WTC11 (cell line): ENCODE measurements around the gene PHC2. TPM values are rescaled to one million over a fixed set of nuclear protein-coding genes. Genes with fewer than 3 reads are reported as not detected.

Experiments
- ATAC-seq: fragments of 200-7000 bp; cut with Tn5 transposase; 2 replicates; pipeline ENCODE4 v1.10.0; 2021; ENCODE audit warnings: mild to moderate bottlenecking, moderate library complexity
- CTCF ChIA-PET: fragments of 300-600 bp; sonication (Branson Sonifier 250); formaldehyde crosslinking; loops from one replicate; lab custom pipeline; 2021; ENCODE audit warnings: antibody characterized with exemption; lab: Charles Lee
- POLR2A ChIA-PET: fragments of 350-600 bp; sonication (Branson Sonifier 250); formaldehyde crosslinking; loops from one replicate; lab custom pipeline; 2021; ENCODE audit warnings: antibody characterized with exemption; lab: Charles Lee
- DNase-seq: peaks from one replicate; pipeline ENCODE4 v3.0.0; 2021; ENCODE audit warnings: low spot score
- H3K27ac Mint-ChIP-seq: 2 replicates; pipeline ENCODE4 v1.8.0; 2021; ENCODE audit warnings: mixed read lengths
- H3K27me3 Mint-ChIP-seq: 2 replicates; pipeline ENCODE4 v1.8.0; 2021; ENCODE audit warnings: low read depth, mild to moderate bottlenecking, moderate library complexity, mixed read lengths
- H3K36me3 Mint-ChIP-seq: 2 replicates; pipeline ENCODE4 v1.8.0; 2021; ENCODE audit warnings: mixed read lengths
- H3K4me1 Mint-ChIP-seq: 2 replicates; pipeline ENCODE4 v1.8.0; 2022; ENCODE audit warnings: mixed read lengths
- H3K4me3 Mint-ChIP-seq: 2 replicates; pipeline ENCODE4 v1.8.0; 2021; ENCODE audit warnings: mild to moderate bottlenecking, moderate library complexity, mixed read lengths
- H3K9me3 Mint-ChIP-seq: 2 replicates; pipeline ENCODE4 v1.8.0; 2021; ENCODE audit warnings: mixed read lengths
- ARID4B ChIP-seq: sonication (generic); formaldehyde crosslinking; IDR thresholded peaks from 2 replicates; pipeline ENCODE4 v1.8.0; 2023; ENCODE audit warnings: missing genetic modification reagents, mild to moderate bottlenecking, borderline replicate concordance
- ATF1 ChIP-seq: sonication (generic); formaldehyde crosslinking; IDR thresholded peaks from 2 replicates; pipeline ENCODE4 v1.8.1; 2023; ENCODE audit warnings: mild to moderate bottlenecking, moderate library complexity, missing genetic modification reagents
- ATF3 ChIP-seq: sonication (generic); formaldehyde crosslinking; conservative IDR thresholded peaks from 2 replicates; pipeline ENCODE4 v1.8.1; 2022; ENCODE audit warnings: mild to moderate bottlenecking, missing genetic modification reagents
- CREM ChIP-seq: sonication (generic); formaldehyde crosslinking; IDR thresholded peaks from 2 replicates; pipeline ENCODE4 v1.8.1; 2022; ENCODE audit warnings: mild to moderate bottlenecking, missing genetic modification reagents, moderate library complexity
- E2F1 ChIP-seq: sonication (generic); formaldehyde crosslinking; IDR thresholded peaks from 2 replicates; pipeline ENCODE4 v1.8.0; 2022; ENCODE audit warnings: mild to moderate bottlenecking, missing genetic modification reagents
- E2F4 ChIP-seq: sonication (generic); formaldehyde crosslinking; IDR thresholded peaks from 2 replicates; pipeline ENCODE4 v1.8.1; 2022; ENCODE audit warnings: low read depth, mild to moderate bottlenecking, moderate library complexity, missing genetic modification reagents, borderline replicate concordance
- ELF4 ChIP-seq: sonication (generic); formaldehyde crosslinking; IDR thresholded peaks from 2 replicates; pipeline ENCODE4 v1.8.1; 2022; ENCODE audit warnings: low read depth, mild to moderate bottlenecking, moderate library complexity, missing genetic modification reagents
- JAZF1 ChIP-seq: fragments of 250-450 bp; sonication (Bioruptor Pico); IDR thresholded peaks from 2 replicates; pipeline ENCODE4 v1.9.0; 2021; ENCODE audit warnings: moderate library complexity, mild to moderate bottlenecking, inconsistent platforms
- JUN ChIP-seq: sonication (generic); formaldehyde crosslinking; IDR thresholded peaks from 2 replicates; pipeline ENCODE4 v1.8.0; 2023; ENCODE audit warnings: mild to moderate bottlenecking, missing genetic modification reagents
- NR3C1 ChIP-seq: sonication (generic); formaldehyde crosslinking; conservative IDR thresholded peaks from 2 replicates; pipeline ENCODE4 v1.8.1; 2023; ENCODE audit warnings: low read depth, mild to moderate bottlenecking, missing genetic modification reagents
- PRDM15 ChIP-seq: sonication (generic); formaldehyde crosslinking; IDR thresholded peaks from 2 replicates; pipeline ENCODE4 v1.8.0; 2022; ENCODE audit warnings: missing genetic modification reagents
- PRRX2 ChIP-seq: fragments of 250-450 bp; sonication (Bioruptor Pico); IDR thresholded peaks from 2 replicates; pipeline ENCODE4 v1.8.0; 2021; ENCODE audit warnings: mild to moderate bottlenecking
- SMAD3 ChIP-seq: sonication (generic); formaldehyde crosslinking; IDR thresholded peaks from 2 replicates; pipeline ENCODE4 v1.8.0; 2022; ENCODE audit warnings: missing genetic modification reagents, mild to moderate bottlenecking, borderline replicate concordance
- SOX15 ChIP-seq: fragments of 250-450 bp; sonication (Bioruptor Pico); IDR thresholded peaks from 2 replicates; pipeline ENCODE4 v1.9.0; 2021; ENCODE audit warnings: mild to moderate bottlenecking
- TP53 ChIP-seq: sonication (generic); formaldehyde crosslinking; IDR thresholded peaks from 2 replicates; pipeline ENCODE4 v1.8.1; 2023; ENCODE audit warnings: mild to moderate bottlenecking, missing genetic modification reagents
- ZNF281 ChIP-seq: sonication (generic); formaldehyde crosslinking; IDR thresholded peaks from 2 replicates; pipeline ENCODE4 v1.8.0; 2023; ENCODE audit warnings: mild to moderate bottlenecking, missing genetic modification reagents
- ZNF396 ChIP-seq: fragments of 250-450 bp; sonication (Bioruptor Pico); IDR thresholded peaks from 2 replicates; pipeline ENCODE4 v1.8.0; 2021; ENCODE audit warnings: mild to moderate bottlenecking, moderate library complexity, borderline replicate concordance
- ZNF512 ChIP-seq: sonication (generic); formaldehyde crosslinking; IDR thresholded peaks from 2 replicates; pipeline ENCODE4 v1.8.1; 2022; ENCODE audit warnings: missing genetic modification reagents, borderline replicate concordance
- total RNA-seq: library from RNA; stranded (reverse); gene quantifications from 3 replicates; pipeline ENCODE4 v1.2.3, GENCODE V29; 2021

The PHC2 gene
- total RNA-seq, 1 experiment from 2014 or later, result 7.0 TPM

- ChIA-PET CTCF (interaction anchor here (1.3 to 3.2 kb wide), 2 partner anchors 11 to 17 kb away, joined by 5 to 29 read pairs; no protein-coding TSS in a partner anchor), POLR2A (interaction anchor here (0.6 kb wide), 1 partner anchor 1927 kb away, joined by 3 read pairs; no protein-coding TSS in a partner anchor)
- Mint-ChIP-seq H3K36me3 (peaks cover 3% of the 10 kb centered on the region; the same call in 1 of the 2 replicates), H3K9me3 (no peaks in the 10 kb centered on the region), H3K4me1 (no peaks in the 10 kb centered on the region), H3K27me3 (peaks cover 48% of the 10 kb centered on the region), H3K4me3 (no peak overlapping the region), H3K27ac (no peak overlapping the region)
- ATAC-seq (no peak), DNase-seq (no peak)
- TF ChIP-seq TP53 (CRISPR knock-in tag) (no peak), E2F4 (no peak), JAZF1 (no peak), SMAD3 (no peak), JUN (no peak)
These were observed 118.5 kb downstream of the PHC2 start for GRCh38 chr1:33312413-33312749.

GRCh38 chr1:33311706-33312412, 119.0 kb downstream of the PHC2 start:
- Mint-ChIP-seq H3K4me3 (no peak overlapping the region), H3K27me3 (peaks cover 52% of the 10 kb centered on the region), H3K4me1 (no peaks in the 10 kb centered on the region), H3K9me3 (no peaks in the 10 kb centered on the region), H3K36me3 (peaks cover 3% of the 10 kb centered on the region; the same call in 1 of the 2 replicates), H3K27ac (no peak overlapping the region)
- no peak for DNase-seq
- CTCF ChIA-PET, result interaction anchor here (3.2 kb wide), 1 partner anchor 17 kb away, joined by 29 read pairs; no protein-coding TSS in a partner anchor
- no peak for ATAC-seq
- POLR2A ChIA-PET, result no interaction called here
- TF ChIP-seq PRDM15 (CRISPR knock-in tag), result no peak
- TF ChIP-seq ARID4B (CRISPR knock-in tag), result no peak
- TF ChIP-seq PRRX2 (CRISPR knock-in tag), result no peak
- no peak for TF ChIP-seq ZNF281
- no peak for TF ChIP-seq CREM (CRISPR knock-in tag)
- TF ChIP-seq ELF4, result no peak
- TF ChIP-seq E2F1, result no peak
- no peak for TF ChIP-seq NR3C1 (CRISPR knock-in tag)
- TF ChIP-seq ATF3 (CRISPR knock-in tag), result no peak
- TF ChIP-seq ZNF512 (CRISPR knock-in tag), result no peak
- TF ChIP-seq SOX15 (CRISPR knock-in tag), result no peak
- TF ChIP-seq ZNF396 (CRISPR knock-in tag), result no peak
- no peak for TF ChIP-seq ATF1
